Stimulated activated CD8-positive, alpha-beta memory T cell treated with anti-CD3 and anti-CD28 coated beads, Interleukin-7, amount 100 ng/mL, for 4 hours (primary cell): Measurements from ENCODE around the gene ABHD2.
"Not testable (repeated sequence)": the region's sequence is repeated elsewhere in the genome, so short reads cannot be mapped to it uniquely, and the experiment has no call there.

ENCODE experiments used
- DNase-seq, 2 donors: peaks; one replicate each; pipeline ENCODE4 v3.0.0-alpha.2; 2020; ENCODE audit warnings: low read depth in 2 of 2

The ABHD2 gene

DNA sequence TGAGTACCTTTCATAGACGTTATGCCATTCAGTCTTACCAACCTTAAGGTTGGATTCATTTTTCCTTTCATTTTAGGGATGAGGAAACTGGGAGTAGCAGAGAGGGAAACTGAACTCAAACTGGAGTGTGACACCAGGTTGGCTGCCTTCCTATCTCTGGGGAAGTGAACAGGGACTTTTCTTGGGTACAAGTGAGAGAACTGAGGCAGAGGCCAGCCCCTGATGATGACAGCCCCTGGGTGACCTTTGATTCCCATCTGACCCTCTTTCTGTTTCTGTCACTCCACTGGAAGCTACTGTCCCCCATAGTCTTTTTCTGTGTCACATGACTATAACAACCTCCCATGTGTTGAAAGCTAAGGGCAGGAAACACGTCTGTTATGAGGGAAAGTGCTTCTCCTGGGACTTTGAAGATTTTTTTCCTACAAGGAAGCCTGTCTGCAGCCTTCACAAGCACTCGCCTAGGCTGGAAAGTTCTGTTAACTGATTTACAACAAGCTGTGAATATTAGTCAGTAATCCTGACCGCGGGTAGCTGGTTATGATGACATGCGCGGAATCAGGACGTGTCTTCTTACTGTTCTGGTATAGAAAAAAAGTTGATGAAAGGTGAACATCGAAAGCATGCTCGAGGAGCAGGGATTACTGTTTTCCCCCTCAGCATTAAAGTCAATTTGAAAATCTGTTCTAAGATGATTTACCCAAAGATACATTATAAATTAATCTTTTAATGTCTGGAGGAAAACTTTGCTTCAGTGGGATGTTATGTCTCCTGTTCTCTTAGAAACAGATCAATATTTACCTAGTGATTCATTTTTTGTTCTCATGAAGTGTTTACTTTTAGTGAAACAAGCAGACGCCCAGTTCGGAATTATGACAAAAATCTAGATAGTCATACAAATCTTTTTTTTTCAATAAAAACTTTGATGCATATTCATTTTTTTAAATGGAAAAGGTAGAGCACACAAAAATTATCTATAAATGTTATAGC, 31.5 kb downstream of the ABHD2 start:
- no peak for DNase-seq

DNA sequence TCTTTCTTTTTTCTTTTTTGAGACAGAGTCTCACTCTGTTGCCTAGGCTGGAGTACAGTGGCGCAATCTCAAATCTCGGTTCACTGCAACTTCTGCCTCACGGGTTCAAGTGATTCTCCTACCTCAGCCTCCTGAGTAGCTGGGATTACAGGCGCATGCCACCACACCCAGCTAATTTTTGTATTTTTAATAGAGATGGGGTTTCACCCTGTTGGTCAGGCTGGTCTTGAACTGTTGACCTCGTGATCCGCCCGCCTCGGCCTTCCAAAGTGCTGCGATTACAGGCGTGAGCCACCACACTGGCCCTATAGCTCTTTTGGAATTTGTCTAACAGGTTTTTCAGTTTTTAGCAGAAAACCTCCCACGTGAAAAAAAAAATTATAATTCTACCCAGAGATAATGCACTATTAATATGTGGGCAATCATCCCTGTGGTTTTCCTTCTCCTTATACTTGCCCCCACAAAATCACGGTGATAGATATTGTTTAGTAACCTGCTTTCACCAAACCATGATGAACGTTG, 32.3 kb downstream of the ABHD2 start:
- not testable (repeated sequence) for DNase-seq

DNA sequence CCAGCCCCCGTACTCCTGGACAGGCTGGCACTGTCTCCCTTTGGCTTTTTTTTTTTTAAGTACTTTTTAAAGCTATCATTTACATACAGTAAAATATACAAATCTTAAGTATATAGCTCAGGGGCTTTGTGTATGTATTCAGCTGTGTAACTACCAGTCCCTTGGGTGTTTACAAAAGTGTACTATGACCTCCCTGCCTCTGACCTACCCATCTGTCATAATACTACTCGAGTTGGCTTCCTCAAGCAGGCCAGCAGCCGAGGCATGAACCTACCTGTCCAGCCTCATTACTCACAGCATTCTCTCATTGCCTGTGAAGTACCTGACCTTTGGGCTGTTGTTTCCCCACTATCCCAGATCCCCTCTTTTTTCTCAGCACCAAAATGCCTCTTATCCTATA, 33.2 kb downstream of the ABHD2 start:
- no peak for DNase-seq

DNA sequence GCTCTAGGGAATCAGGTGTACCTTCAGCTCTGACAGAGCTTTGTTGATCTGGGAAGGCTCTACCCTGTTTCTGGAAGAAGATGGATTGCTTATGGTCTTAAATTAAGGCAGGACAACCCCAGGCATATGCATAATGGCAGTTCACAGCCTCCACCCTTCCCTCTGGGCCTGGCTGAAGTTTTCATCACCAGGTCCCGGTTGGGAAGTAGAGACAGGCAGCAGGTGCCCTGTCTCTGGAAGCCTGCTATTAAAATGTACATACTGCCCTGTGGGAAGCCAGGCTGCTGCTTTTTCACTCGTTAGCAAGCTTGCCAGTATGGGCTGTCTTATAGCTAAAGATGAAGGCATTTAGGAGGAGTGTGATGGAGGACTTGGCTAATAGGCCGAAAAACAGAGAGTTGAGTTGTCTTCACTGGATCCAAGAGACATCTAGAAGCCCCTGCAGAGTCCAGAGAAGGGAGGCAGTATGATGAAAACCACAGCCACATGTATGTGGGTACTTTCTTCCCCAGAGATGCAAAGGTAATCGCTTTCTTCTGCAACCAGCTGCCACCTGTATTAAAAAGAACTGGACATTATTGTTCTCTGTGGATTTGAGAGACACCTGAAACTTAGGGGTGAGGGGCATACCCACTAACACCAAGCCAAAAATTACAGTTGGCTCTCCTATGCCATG, 34.4 kb downstream of the ABHD2 start:
- DNase-seq, result no peak

DNA sequence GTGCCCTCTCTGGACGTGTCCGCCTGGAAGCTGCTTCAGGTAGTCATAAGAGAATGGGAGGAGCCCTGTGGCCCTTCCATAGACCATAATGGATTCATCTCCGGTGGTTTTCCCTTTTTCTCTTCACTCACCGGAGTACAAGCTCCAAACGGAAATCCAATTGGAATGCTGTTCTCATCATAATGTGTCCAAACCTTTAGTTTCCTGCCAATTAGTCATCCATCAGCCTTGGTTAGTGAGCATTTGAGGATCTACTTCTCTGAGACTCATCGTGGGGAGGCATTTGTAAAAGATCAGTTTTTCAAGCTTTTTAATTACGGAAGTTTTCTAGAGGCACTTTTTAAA, 34.9 kb downstream of the ABHD2 start:
- DNase-seq, result no peak

DNA sequence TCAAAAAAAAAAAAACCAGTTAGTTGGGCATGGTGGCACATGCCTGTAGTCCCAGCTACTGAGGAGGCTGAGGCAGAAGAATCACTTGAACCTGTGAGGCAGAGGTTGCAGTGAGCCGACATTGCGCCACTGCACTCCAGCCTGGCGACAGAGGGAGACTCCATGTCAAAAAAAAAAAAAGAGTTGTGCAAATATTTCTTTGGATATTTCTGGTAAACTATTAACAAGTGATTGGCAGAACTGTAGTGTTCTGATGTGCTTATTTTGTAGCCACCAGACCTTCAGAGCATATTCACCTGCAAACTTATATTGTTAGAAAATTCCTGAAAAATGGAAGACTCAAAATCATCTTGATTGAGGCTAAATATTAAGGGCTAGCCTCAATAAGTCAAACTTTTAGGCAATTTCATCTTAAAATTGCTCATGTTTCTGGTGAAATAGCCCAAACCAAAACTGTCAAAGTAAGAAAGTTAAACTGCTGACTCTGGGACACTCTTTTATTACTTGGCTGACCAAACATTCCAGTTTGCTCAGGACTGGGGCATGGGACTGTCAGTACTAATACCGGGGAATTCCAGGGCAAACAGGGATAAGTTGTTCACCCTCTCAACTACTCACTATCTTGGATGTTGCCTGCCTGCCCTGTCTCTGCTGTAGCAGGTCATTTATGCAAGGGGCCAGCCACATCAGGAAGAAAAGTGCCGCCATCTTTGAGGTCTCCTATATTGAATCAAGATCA, 37.0 kb downstream of the ABHD2 start:
- DNase-seq, result no peak

DNA sequence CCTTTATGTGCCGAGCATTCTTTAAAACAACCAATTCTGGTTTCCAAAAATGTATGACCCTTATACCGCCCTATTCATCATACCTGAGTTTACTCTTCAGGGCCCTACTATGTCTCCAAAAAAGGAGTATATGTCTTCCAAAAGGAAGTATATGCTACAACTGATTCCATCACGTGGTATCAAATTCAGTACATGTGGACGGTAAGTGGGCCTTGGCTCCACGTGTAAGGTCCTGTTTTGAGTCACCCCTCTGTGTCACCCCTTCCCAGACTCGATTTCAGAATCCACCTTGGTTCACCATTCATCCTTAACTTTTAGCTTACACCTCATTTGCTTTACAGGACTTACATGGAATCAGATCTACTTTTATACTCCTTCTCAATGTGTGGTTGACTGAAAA, 37.8 kb downstream of the ABHD2 start:
- DNase-seq, result no peak

DNA sequence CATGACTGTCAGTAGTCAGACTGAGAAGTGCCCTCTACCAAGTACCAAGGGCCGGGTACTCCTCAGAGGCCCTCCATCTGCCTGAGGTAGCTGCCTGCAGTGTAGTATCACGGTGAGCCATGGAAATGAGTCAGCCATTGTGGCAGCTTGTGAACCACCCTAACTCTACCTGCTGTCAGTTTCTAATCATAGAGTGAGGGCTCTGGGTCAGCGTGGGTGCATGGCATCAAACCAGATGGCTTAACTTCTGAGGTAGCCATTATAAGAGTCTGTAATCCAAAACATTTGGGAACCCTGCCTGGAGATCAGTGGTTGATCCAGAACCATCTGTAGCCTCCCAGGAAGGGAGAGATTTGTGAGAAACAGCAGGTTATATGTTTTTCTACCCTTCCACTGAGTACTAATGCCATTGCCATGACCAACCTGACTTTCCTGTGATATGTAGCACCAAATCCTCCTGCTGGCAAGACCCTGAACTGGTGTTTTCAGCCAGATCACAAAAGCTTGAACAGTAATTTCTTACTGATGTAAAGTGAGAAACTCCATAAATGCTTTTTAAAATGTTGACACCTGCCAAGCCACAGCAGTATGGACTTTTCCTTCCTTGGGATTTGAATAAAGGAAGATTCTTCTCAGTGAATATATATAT, 38.9 kb downstream of the ABHD2 start:
- no peak for DNase-seq

DNA sequence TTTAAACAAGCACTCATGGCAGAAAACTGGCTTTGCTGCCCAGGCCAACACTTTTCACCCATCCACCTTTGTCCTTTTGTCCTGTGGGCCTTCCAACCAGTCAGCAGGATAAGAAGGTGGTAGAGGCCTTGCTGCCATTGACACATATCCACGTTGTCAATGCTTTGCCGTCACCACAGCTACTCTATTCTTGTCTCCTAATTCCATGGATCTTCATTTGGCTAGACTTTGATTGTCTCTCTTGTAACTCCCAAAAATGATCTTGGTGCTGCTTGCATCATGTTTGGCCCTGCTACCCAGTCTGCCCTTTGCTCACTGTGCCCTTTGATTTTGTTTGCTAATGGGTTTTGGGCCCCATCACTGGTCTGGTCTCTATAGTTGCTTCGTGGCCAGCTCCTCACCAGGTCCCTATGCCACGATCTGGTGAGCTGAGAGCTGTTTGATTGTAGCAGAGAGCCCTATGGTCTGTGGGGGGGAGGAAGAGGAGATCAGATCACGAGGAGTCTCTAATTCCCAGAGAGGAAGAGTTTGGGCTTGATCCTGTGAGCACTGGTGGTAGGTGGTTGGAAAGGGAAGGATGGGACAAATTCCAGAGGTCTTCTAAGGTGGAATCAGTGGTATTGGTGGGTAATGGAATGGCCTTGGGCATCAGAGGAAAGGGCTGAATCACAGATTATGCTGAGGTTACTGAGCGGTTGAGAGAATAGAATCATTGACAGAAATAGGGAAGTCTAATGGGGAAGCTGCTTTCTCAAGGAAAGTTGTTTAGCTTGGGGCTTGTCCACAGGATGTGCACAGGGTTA, 40.3 kb downstream of the ABHD2 start:
- DNase-seq, result no peak

DNA sequence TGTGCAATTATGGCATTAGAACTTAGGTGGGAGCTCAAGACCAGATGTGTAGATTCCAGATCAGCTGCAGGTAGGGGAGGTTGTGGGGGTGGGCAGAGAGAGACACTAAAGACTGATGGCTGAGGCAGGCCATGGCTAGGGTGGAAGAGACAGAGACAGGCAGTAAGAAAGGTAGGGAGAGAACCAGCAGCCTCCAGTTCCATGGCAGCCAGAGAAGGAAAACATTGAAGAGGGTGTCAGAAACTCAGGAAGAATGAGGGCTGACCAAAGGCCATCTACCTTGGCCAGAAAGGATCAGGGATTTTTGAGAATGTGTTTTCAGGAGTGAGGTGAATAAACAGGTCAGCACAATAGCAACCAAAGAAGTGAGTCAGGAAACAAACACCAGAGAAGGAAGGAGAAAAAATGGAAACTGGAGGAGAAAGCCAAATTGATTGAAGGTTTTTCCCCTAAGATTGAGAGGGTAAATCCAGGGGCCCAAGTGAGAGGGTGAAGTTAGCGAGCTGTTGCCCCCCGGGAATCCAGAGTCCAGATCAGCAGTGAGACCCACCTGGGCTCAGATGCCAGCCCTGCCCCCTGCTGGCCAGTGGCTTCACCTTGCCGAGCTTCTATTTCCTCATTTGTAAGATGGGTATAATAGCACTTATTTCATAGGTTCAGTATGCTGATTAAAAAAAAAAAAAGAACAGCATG, 41.0 kb downstream of the ABHD2 start:
- peak; percentile 36 to 38 for DNase-seq

DNA sequence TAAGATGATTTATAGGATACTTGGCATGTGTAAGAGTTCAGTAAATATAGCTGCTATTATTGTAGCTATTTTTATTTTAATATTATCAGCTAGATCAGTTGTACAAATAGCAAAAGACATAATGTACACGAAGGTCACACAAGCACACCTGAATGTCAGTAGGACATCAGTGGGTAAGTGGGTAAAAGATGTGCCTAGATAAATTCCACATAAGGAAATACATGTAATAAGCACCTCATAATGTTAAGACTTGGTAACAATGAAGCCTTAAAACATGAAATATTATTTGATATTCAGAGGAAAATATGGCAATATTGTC, 41.5 kb downstream of the ABHD2 start:
- DNase-seq, result no peak

DNA sequence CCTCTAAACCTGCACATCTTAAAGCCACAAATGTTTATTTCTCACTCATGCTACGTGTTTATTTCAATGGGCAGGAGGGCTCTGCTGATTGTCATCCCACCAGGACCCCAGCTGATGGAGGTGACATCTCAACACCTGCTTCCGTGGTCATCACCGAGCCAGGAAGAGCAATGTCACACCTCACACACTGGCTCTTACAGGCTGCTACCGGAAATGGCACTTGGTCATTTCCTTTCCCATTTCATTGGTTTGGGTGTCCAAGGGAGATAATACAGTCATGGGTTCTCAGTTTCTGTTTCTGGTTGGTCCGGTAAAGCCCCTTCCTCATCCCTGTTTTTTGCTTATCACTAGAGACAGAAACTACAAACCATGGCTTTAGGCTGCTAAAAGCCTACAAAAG, 41.9 kb downstream of the ABHD2 start:
- DNase-seq, result peak; percentile 19 to 25

DNA sequence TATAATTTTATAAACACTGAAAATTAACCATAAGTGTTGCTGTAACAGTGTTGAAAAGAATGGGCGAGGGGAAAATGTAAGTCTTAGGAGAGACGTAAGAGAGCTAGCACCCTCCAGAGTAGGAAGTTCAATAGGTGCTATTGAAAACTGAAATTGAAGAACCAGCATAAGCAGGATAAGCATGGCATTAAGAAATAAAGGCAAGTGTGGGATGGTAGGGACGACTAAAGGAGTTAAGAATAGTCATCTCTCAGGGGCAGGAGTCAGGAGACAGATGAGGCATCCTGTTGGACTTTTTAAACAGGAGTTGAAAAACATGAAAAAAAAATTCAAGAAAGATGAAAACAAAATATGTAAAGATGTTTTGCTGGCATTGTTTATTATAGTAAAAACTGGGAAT, 43.5 kb downstream of the ABHD2 start:
- no peak for DNase-seq

DNA sequence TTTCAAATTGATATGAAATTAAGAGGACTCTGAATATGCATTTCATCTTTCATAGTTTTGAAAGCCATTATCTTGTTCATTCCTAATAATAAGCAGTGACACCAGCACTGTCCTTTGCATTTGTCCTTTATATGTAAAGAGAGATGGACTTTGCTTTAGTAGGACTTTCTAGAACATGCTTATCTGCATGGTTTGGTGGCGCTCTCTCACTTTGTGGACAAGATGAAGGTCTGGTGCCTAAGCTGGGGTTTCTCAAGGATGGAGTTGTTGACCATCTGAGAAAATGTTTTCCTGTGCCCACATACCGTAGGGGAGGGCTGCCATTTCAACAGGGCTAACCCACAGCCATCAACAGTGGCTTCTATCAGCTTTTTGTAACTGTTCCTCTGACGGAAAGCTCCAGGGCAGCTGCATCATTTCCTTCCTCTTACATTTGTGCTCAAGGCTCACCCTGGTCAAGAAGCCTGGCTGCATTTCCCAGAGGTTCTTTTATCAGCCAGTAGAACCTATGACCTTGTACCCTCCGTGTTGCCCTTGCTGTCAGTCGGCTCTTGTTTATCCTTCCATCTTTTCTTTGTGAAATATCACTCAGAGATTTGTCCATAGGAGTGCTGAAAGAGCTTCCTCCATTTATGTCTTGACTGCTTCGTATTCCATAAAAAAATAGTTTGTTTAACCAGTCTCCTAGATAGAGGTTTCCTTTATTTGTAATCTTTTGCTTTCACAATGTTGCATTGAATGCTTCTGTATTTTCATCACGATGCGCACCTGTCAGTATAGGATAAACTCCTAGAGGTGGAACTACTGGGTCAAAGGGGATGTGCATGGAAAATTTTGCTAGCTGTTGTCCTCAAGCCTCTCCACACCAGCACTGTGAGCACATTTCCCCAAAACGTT, 44.6 kb downstream of the ABHD2 start:
- DNase-seq, result peak in 1 of 2 donors; percentile 11

DNA sequence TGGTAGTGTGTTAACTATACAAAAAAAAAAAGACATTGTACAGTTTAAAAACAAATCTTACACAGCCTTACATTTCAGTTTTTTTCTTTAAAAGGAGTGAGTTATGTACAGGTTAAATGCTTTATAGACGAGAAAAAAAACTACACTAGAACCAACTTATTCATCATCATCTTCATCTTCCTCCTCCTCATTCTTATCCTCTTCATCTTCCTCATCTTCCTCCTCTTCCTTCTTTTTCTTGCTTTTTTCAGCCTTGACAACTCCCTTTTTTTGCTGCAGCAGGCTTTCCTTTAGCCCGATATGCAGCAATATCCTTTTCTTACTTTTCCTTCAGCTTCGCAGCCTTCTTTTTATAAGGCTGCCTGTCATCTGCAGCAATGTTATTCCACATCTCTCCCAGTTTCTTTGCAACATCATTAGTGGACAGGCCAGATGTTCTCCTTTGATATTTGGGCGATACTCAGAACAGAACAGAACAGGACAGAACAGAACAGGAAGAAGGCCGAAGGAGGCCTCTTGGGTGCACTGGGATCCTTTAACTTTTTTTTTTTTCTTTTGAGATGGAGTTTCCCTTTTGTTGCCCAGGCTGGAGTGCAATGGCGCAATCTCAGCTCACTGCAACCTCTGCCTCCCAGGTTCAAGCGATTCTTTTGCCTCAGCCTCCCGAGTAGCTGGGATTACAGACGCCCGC, 47.3 kb downstream of the ABHD2 start:
- DNase-seq, result not testable (repeated sequence)

DNA sequence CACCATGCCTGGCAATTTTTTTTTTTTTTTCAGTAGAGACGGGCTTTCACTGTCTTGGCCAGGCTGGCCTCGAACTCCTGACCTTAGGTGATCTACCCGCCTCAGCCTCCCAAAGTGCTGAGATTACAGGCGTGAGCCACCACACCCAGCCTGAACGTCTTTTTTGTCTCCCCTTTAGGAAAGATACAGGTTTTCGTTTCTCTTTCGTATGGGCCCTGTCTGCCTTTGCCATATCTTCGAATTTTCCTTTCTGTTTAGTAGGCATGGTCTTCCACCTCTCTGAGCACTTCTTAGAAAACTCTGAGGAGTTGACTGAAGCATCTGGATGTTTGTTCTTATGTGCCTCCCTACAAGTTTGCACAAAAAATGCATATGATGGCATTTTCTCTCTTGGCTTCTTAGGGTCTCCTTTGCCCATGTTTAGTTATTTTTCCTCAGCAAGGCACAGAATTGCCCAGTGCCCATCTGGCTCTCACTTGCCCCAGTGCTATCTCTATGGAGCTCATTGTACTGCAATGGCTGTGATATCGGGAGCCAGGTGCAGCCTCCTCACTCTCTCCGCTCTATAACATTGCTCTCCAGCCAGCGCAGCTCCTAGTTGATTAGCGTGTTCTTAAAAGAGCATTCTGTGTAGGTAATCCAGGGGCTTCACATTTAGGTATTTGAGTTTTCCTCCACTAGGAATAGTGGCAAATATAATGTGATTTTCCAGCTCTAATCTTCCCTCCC, 48.0 kb downstream of the ABHD2 start:
- no peak for DNase-seq

DNA sequence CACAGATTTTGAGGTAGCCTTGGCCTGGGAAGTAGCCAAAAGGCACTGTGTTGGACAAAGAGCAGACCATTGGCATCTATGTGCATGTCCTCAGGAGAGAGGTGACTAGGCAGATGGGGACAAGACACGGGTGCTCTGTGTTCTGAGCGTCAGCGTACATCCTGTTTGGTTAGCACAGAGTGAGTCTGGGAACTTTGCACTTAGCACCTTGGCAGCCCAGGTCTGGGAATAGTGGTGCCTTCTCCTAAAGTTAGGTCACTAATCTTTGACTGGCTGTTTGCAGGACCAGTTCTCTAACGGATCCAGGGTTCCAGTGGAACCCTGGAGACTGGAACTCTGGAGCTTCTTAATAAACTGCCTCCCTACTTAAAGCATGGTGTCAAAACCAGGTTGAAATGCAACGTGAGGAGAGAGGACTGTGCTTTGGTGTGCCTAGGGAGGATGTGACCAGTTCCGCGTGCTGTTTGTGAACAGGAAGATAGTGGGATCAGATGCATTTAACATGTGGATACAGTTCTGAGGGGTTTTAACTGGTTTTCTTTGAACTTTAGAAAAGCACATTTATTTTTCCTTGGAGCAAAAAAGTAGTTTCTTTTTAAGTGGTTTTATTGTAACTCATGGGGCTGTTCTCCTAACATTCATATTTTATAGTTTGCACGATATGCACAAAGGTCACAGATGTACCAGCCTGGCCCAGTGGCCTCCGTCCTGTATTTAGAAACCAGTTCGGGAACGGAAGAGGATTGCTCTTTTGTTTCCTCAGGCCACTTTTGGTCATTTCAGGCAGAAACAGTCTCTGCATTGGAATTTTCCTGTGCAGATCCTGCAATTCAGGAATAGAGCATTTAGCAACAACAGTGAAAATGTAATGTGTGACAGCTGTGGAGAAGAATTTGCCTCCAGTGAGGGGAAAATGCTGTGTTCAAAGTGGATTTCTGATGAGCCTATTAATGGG, 48.8 kb downstream of the ABHD2 start:
- DNase-seq, result no peak
